Left lung (tissue), 10 donors: Measurements from ENCODE around the gene C1orf50. TPM values are rescaled to one million over a fixed set of nuclear protein-coding genes. Genes with fewer than 3 reads are reported as not detected.
A peak's percentile ranks its signal among the peaks of the same experiment; 100 is the strongest.
"Not testable (repeated sequence)": the region's sequence is repeated elsewhere in the genome, so short reads cannot be mapped to it uniquely, and the experiment has no call there.

Experiments used
- ATAC-seq: fragments of 200-7000 bp; cut with Tn5 transposase; one replicate; pipeline ENCODE4 v1.9.1; 2020; ENCODE audit warnings: moderate library complexity
- DNase-seq, 4 donors: peaks; one replicate each; pipeline ENCODE4 v3.0.0-alpha.2; 2013 to 2020
- H3K27ac ChIP-seq, 2 donors: fragments of 200-600 bp; sonication (generic) in 1 of 2; one replicate each; pipeline versions ENCODE4 v1.5.0 to v1.8.0; 2020 to 2021
- H3K27me3 ChIP-seq, 2 donors: fragments of 200-600 bp; sonication (generic) in 1 of 2; one replicate each; pipeline versions ENCODE4 v1.5.0 to v1.8.0; 2020 to 2021
- H3K36me3 ChIP-seq, 2 donors: fragments of 200-600 bp; sonication (generic) in 1 of 2; one replicate each; pipeline versions ENCODE4 v1.5.0 to v1.8.0; 2020 to 2021
- H3K4me1 ChIP-seq, 2 donors: fragments of 200-600 bp; one replicate each; pipeline ENCODE4 v1.8.0; 2021
- H3K4me3 ChIP-seq, 2 donors: fragments of 200-600 bp; sonication (generic) in 1 of 2; one replicate each; pipeline versions ENCODE4 v1.5.0 to v1.8.0; 2020 to 2021; ENCODE audit warnings: mild to moderate bottlenecking in 1 of 2
- H3K9me3 ChIP-seq, 2 donors: fragments of 200-600 bp; sonication (generic) in 1 of 2; one replicate each; pipeline versions ENCODE4 v1.5.0 to v1.8.0; 2020 to 2021
- intact Hi-C, 2 donors: fragments of 100-400 bp; cut with DNase I; formaldehyde crosslinking; loops; one replicate each; pipeline versions ENCODE4 v1.11.2 to v1.14.2; 2022
- polyA plus RNA-seq, 6 donors: library from polyadenylated mRNA; unstranded; fragments of 120-200 nt; gene quantifications; one replicate each; pipeline ENCODE4 v1.2.1, GENCODE V29; 2013; ENCODE audit not compliant: insufficient read length in 6 of 6
- total RNA-seq, 2 donors: library from RNA; stranded (reverse); fragmentation: NEBNext Ultra II Directional; extraction: Animal tissue kit (Norgen Biotek cat#: 25700); gene quantifications; one replicate each; pipeline ENCODE4 v1.2.1, GENCODE V29; 2021
- TF ChIP-seq, protein P1 (sequence below), 2 donors: fragments of 200-600 bp; sonication (generic) in 1 of 2; IDR thresholded peaks; one replicate each; pipeline versions ENCODE4 v1.5.0 to v1.8.0; 2021; ENCODE audit warnings: antibody characterized with exemption in 2 of 2
- donor health status: DM: no; HTN: yes; CAD: no.
- donor health status: DM: no; HTN: no; CAD: no.

Gene C1orf50
- total and polyA plus RNA-seq, 8 donors, result 4.3 to 15.0 (median 11.9) TPM

DNA sequence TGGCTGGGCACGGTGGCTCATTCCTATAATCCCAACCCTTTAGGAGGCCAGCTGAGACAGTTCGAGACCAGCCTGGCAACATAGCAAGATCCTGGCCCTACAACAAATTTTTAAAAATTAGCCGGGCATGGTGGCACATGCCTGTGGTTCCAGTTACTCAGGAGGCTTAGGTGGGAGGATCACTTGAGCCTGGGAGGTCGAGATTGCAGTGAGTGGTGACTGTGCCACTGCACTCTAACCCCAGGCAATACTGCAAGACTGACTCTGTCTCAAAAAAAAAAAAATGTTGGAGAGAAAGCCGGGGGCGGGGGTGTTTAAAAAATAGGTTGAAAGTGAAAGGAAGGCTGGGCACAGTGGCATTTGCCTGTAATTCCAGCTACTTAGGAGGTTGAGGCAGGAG is 43.5 kb upstream of the C1orf50 start:
- ATAC-seq (no peak), DNase-seq (no peak)
- Histone ChIP-seq H3K36me3 (no peaks in the 10 kb centered on the region), H3K4me3 (no peak overlapping the region), H3K27ac (no peak overlapping the region), H3K27me3 (no peaks in the 10 kb centered on the region), H3K9me3 (no peaks in the 10 kb centered on the region), H3K4me1 (no peaks in the 10 kb centered on the region)
- intact Hi-C loops, result no loop called here
- TF ChIP-seq, protein P1, sequence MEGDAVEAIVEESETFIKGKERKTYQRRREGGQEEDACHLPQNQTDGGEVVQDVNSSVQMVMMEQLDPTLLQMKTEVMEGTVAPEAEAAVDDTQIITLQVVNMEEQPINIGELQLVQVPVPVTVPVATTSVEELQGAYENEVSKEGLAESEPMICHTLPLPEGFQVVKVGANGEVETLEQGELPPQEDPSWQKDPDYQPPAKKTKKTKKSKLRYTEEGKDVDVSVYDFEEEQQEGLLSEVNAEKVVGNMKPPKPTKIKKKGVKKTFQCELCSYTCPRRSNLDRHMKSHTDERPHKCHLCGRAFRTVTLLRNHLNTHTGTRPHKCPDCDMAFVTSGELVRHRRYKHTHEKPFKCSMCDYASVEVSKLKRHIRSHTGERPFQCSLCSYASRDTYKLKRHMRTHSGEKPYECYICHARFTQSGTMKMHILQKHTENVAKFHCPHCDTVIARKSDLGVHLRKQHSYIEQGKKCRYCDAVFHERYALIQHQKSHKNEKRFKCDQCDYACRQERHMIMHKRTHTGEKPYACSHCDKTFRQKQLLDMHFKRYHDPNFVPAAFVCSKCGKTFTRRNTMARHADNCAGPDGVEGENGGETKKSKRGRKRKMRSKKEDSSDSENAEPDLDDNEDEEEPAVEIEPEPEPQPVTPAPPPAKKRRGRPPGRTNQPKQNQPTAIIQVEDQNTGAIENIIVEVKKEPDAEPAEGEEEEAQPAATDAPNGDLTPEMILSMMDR (IDR thresholded peaks at IDR 0.05), result no peak

DNA sequence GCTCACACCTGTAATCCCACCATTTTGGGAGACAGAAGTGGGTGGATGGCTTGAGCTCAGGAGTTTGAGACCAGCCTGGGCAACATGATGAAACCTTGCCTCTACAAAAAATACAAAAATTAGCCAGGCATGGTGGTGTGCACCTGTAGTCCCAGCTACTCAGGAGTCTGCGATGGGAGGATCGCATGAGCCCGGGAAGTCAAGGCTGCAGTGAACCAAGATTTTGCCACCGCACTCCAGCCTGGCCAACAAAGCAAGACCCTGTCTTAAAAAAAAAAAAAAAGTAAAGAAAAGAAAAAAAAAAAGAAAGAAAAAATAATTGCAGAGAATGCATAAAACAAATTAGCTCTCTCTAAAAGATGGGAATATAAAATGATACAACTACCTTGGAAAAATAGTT is 41.2 kb upstream of the C1orf50 start:
- H3K9me3 ChIP-seq, H3K4me3 ChIP-seq, intact Hi-C loops, H3K36me3 ChIP-seq, H3K27me3 ChIP-seq, ATAC-seq, H3K27ac ChIP-seq, H3K4me1 ChIP-seq, DNase-seq: not testable (repeated sequence)

DNA sequence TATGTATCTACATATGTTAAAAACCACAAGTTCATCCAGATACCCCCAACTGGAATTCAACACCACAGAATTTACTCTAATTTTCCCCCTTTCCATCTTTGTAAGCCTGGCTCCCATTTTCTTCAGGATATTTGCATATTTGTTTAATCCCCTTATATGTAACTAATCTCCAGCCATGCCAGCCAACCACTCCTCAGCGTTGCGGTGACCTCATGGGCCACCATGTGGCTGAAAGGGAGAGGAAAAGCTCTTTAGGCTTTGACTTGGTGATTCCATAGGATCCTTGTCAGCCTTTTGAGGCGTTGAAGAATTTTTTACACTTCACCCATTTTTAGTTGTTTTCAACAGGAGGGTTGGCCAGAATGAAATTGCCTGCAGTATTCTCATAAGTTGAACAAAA is 37.0 kb upstream of the C1orf50 start:
- no peaks in the 10 kb centered on the region for H3K36me3 ChIP-seq
- DNase-seq, result no peak
- no peaks in the 10 kb centered on the region for H3K27me3 ChIP-seq
- TF ChIP-seq, protein P1 (IDR thresholded peaks at IDR 0.05), result no peak
- no peak for ATAC-seq
- no peak overlapping the region for H3K4me3 ChIP-seq
- no peaks in the 10 kb centered on the region for H3K4me1 ChIP-seq
- intact Hi-C loops, result no loop called here
- no peaks in the 10 kb centered on the region for H3K9me3 ChIP-seq
- H3K27ac ChIP-seq, result no peak overlapping the region

DNA sequence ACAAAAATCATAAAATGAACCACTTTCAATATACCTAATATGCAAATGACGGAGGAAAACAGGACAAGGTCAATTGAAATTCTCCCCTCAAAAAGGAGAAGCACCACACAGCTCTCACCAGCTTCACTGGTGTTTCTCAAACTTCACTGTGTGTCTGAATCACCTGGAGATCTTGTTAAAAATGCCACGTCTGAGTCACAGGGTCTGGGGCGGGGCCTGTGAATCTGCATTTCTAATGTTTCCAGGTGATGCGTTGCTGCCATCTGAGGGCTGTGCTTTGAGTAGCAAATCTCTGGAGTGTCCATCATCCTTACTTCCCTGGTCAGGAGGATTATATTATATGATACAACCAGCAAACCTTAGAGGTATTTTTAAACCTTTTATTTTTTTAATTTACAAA is 36.1 kb upstream of the C1orf50 start:
- Histone ChIP-seq H3K9me3 (no peaks in the 10 kb centered on the region), H3K36me3 (no peaks in the 10 kb centered on the region), H3K4me1 (no peaks in the 10 kb centered on the region), H3K4me3 (no peak overlapping the region), H3K27me3 (no peaks in the 10 kb centered on the region), H3K27ac (no peak overlapping the region)
- intact Hi-C loops, result no loop called here
- ATAC-seq, result peak; percentile 54
- DNase-seq, result no peak
- TF ChIP-seq, protein P1 (IDR thresholded peaks at IDR 0.05), result no peak

DNA sequence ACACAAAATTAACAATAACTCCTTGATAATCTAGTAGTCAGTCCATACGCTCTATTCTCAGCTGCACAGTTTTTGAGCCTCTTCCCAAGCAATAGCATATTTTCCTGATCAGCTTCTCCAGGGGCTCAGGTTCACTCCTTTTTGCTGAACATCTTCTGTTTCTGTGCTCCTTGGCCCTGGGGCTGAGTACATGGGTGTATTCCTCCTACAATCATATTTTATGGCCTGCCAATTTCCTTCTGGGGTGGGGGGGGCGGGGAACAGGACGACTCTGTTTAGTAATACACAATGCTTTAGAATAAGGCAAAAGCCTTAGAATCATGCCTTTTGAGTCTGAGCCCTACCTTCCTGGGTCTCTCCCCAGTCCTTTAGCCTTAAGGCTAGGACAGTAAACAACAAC is 35.5 kb upstream of the C1orf50 start:
- DNase-seq (no peak), ATAC-seq (no peak)
- Histone ChIP-seq H3K4me3 (no peak overlapping the region), H3K27me3 (no peaks in the 10 kb centered on the region), H3K27ac (no peak overlapping the region), H3K9me3 (no peaks in the 10 kb centered on the region), H3K36me3 (no peaks in the 10 kb centered on the region), H3K4me1 (no peaks in the 10 kb centered on the region)
- TF ChIP-seq, protein P1 (IDR thresholded peaks at IDR 0.05), result no peak
- intact Hi-C loops, result no loop called here

DNA sequence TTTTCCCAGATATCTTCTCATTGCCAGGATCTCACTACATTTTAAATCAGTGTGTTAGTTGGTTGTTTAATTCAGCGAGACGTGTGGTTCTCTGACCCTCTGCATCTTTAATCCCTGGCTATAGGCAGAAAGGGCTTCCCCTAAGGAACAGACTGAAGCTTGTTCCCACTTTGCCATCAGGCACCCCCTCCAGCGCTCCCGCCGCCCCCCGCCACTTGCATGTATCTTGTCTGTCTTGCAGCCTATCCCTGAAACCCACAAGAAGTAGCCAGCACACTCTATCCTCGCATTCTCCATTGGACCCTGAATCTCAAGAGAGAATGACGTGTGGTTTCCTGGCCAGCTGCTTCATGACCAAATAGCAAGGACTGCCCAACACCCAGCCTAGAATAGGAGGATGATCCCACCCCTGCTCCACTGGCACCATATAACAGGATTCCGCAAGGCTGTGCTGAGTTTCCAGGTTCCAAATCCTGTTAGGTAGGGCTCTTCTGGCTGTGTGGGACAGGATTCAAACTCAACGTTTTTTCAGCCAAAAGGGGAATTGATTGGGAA is 34.8 kb upstream of the C1orf50 start:
- Histone ChIP-seq H3K27me3 (no peaks in the 10 kb centered on the region), H3K4me3 (no peak overlapping the region), H3K36me3 (no peaks in the 10 kb centered on the region), H3K9me3 (no peaks in the 10 kb centered on the region), H3K4me1 (peaks cover 0 to 3% of the 10 kb centered on the region in 2 donors), H3K27ac (no peak overlapping the region)
- intact Hi-C loops, result no loop called here
- no peak for DNase-seq
- TF ChIP-seq, protein P1 (IDR thresholded peaks at IDR 0.05), result no peak
- ATAC-seq, result no peak
